Fibroblast of gingiva (primary cell): Measurements from ENCODE around the gene SBF1.
"Not testable (repeated sequence)": the region's sequence is repeated elsewhere in the genome, so short reads cannot be mapped to it uniquely, and the experiment has no call there.

ENCODE experiments used
- DNase-seq: peaks from one replicate; pipeline ENCODE4 v3.0.0-alpha.2; 2011; ENCODE audit warnings: low read depth

SBF1 gene

DNA sequence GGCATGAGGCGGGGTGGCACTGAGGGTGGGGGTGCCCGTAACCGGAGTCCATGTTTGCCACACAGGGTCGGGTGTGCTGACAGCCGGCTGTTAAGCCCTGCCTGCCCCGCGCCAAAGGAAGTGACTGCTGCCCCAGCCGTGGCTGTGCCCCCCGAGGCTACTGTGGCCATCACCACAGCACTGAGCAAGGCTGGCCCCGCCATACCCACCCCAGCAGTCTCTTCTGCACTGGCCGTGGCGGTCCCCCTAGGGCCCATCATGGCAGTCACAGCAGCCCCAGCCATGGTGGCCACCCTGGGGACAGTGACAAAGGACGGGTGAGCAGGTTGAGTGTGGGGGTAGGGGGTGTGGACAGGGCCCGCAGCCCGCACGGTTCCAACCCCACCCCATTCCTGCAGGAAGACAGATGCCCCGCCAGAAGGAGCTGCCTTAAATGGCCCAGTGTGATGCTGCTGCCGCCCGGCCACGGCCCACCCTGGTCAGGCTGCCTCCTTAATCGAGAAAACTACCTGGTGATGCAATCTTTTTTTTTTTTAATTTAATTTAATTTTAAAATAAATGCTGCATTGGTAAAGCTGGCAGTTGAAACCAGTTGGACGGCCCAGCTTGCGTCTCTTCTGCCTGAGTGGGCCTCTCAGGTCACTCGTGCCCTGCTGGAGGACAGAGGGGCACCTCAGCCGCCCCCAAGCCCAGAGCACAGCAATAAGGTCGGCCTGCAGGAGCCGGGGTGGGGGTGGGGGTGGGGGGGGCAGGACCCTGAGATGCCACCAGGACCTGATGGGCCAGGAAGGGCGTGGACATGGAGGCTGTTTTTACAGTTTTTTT lies 30.8 kb downstream of the SBF1 start:
- DNase-seq: no peak

DNA sequence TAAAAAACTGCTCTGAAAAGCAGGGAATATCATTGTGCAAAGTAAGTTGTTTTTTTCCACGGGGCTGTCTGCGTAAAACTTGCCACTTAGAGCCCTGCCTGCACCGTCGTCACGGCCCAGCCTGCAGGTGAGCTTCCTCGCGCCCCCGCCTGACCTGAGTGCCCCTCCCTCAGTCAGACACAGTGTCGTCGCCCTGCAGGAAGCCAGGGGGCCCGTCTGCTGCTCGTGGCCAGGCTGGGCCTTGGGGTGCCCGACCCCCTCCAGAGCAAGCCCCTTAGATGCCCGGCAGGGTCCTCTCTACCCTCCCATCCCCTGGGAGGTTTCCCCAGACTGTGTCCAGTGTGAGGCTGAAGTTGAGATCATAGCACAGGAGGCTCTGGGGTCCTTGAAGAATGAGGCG lies 31.6 kb downstream of the SBF1 start:
- DNase-seq: no peak

DNA sequence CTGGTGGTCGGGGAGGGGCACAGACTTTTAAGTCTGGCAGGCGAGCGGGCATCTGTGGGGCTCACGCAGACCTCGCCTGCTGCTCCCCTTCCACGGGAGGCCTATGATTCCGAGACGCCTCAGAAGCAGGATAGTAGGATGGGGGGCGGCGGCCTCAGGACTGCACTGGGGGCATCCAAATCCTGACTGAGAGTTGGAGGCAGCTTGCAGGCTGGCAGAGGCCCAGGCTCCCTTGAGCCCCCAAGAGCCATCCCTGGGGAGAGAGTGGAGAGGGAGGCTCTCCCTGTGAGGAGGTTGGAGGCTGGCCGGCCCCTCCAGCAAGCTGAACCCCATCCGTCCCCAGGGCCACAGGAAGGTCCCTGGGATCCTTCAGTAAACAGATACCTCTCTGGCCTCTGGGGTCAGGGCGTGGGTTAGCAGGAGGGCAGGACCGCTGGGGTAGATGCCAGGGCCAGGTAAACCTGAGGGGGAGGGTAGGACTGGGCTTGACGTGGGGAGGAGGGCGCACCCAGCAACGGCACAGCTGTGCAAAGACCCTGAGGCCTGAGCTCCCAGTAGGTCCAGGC lies 33.3 kb downstream of the SBF1 start:
- no peak for DNase-seq

DNA sequence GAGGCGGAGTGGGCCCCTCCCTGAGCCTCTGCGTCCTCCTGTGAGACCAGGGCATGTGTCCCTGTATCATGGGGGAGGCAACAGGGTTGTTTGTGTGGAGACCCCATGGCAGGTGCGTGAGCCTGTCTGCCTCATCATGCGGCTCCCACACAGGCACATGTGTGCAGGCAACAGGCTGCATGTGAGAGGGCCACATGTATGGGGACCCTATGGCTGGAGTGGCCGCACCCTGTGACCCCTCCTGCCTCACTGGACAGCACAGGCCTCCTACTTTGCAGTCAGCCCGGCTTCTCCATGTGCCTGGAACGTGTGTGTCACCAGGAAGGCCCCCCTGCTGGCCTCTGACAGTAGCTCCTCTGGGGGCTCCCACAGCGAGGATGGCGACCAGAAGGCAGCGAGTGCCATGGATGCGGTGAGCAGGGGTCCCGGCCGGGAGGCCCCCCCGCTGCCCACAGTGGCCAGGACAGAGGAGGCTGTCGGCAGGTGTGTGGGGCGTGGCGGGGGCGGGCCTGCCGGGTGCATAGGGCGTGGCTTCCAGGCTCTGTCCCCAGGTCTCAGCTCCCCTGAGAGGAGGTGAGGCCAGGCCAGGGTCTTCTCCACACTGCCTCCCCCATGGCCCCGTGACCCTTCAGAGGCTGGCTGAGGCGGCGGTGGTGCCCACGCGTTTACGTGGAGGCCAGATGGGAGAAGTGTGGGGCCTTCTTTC lies 34.1 kb downstream of the SBF1 start:
- DNase-seq: no peak

DNA sequence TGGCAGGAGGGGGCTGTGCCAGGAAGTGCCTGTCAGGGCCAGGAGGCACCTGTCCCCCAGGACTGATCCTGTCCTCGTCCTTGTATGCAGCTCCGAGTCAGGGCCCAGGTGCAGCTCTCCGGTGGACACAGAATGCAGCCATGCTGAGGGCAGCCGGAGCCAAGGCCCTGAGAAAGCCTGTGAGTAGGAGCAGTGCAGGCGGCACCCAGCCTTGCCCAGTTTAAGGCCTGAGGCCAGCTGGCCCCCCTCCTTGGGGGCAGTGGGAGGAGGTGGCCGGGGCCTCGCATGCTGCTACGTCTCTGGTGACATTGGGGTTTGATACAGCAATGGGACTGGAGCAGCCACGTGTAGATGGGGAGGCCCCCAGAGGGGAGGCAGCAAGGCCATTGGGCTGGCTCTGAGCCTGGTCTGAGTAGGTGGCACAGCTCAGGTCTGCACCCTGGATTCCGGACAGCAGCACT lies 34.9 kb downstream of the SBF1 start:
- no peak for DNase-seq

DNA sequence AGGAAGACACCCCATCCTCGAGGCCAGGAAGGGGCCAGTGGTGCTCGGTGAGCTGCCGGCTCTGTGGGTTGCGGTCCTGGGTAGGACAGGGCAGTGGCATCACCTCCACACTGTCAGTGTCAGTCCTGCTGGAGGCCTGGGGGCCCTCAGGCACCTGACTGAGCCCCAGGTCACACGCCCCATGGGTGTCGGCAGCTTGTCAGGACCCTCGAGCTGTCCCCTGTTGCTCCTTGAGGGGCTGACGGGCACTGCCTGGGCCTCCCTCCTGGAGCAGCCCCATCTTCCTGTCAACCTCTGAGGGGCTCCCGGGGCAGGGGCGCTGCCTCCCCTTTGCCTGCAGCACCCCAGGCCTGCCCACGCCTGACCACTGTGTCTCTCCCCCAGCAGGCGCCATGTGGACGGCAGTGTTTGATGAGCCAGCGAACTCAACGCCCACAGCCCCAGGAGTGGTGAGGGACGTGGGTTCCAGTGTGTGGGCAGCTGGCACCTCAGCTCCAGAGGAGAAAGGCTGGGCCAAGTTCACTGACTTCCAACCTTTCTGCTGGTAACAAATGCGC lies 35.4 kb downstream of the SBF1 start:
- DNase-seq: no peak

DNA sequence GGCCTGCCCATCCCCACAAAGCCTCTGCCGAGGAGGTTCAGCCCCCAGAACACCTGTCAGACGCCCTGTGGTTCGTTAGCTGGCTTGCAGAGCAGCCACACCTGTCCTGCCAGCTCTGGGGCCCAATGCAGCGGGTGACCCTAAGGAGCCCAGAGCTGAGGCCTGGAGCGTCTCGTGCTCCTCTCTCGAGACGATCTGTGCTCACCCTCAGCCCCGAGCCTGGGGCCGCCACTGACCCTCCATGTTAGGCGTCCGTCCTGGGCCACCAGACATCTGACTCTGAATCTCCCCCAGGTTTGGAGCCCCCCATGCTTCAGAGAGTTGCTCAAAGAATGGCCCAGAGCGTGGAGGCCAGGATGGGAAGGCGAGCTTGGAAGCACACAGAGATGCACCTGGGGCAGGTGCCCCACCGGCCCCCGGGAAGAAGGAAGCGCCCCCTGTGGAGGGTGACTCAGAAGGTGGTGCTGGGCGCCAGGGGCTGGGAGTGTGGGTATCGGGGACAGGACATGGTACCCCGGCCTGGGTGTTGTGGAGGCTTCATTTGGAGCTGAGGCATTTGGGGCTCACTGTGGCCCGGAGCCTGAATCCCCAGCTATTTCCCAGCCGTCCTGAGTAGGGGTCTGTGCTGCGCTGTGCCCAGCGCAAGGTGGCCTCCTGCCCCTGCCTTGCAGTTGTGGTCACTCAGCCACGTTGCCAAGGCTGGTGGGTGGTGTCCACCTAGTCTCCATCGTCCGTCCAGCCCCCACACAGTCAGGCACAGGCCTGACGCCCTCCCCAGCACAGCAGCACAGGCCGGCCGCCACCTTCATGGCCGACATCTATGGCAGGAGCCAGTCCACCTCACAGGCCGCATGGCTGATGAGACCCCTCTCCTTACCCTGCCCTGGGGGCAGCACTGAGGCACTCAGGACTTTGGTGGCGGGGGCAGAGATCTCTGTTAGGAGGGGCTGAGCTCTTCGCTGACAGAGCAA lies 36.2 kb downstream of the SBF1 start:
- no peak for DNase-seq

DNA sequence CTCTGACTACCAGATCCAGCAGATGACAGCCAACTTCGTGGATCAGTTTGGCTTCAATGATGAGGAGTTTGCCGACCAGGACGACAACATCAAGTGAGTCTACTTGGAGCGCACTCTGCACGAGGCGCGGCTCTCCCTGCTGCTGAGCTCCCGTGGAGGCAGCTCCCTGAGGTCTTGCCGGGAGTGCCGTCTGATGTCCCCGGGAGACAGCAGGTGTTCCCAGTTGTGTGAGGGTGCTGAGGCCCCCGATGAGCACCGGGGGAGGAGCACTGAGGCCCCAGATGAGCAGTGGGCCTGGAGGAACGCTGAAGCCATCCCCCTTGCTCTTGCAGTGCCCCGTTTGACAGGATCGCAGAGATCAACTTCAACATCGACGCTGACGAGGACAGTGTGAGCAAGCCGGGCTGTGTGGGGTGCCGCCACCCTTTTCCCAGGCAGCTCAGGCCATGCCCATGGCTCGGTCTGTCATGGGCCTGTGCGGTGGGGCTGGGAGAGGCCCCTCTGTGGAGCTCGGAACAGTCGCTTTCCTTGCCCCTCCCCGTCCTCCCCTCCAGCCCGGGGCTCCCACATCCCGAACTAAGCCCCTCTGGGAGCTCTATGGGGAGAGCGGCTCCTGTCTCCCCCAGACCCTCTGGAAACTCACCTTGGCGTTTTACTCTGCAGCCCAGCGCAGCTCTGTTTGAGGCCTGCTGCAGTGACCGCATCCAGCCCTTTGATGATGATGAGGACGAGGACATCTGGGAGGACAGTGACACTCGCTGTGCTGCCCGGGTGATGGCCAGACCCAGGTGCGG lies 37.1 kb downstream of the SBF1 start:
- DNase-seq: no peak

DNA sequence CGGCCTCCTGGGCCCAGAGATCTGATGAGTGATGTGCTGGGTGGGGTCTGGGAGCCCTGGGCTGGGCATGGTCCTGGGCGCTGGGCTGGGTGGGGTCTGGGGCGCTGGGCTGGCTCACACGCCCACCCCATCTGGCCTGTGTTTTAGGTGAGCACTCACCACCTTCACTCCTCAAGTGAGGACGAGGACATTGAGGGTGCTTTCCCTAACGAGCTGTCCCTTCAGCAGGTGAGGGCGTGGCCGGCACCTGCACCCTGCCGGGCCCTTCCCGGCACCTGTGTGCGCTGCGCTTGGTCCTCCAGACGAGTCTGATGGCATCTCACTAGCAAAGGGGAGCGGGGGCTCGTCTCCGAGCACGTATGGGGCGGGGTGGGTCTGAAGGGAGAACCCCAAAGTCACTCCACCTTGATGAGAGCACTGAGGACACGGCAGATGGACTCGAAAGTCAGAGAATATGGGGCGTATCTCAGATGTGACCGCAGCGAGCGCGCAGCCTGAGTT lies 37.9 kb downstream of the SBF1 start:
- DNase-seq: no peak

DNA sequence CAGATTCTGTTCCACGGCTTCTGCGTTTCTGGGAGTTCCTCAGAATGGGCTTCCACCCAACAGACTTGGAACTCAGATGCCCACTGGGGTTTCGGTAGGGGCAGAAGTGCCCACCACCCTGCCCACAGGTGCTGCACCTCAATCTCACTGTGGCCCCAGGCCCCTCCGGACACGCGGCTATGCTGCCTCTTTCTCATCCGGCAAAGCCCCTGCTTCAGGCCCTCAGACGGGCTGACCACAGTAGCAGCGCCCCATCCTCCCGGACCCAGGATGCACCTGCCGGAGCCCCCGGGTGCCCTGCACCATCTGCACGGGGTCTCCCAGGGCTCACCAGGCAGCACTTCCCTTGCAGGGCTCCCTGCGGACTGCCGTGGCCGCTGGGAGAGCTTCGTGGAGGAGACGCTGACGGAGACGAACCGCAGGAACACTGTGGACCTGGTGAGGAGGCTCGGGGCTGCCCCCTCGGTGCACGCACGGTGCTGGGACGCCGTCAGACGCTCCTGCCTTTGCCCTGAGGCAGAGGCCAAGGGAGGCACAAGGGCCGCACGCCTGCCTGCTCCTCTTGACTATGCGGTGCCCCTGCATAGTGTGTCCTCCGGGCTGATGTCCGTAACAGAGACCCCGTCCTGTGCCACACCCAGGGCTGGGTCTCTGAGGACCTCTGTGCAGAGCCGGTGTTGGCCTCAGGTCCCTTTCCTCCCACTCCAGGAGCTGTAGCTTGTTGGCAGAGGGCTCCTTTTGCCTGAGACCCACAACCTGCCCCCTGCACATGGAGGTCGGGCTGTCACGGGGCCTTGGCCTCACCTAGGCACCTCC lies 38.6 kb downstream of the SBF1 start:
- no peak for DNase-seq

DNA sequence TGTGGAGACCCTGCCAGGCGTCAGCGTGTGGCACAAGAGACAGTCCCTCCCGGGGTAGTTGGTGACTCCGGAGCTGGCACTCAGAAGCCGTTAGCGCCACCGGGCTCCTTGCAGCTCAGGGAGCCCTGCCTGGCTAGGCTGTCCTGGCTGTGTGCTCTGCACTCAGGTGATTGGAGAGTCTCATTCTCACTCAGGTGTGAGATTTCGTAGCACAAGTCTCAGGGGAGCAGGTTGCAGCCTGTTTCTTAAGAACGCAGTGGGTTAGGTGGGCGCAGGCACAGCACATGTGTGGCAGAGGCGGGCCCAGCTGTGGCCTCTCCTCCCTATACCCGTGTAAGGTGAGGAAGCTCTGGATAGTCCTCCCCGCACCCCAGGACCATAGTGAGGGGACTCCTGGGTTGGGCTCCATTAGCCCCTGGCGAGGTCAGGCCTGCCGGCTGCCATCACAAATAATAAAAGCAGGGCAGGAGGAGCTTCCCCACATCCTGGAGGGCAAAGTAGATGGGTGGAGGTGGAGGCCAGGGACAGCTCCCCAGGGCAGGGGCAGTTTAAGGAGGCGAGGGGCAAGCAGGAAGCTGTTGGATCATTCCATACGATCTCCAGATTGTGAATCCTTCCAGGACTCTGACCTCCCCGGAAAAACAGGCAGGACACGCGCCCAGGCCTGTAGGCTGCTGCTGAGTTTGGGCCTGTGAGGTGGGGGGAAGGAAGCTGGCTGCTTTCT lies 39.4 kb downstream of the SBF1 start:
- DNase-seq: no peak

DNA sequence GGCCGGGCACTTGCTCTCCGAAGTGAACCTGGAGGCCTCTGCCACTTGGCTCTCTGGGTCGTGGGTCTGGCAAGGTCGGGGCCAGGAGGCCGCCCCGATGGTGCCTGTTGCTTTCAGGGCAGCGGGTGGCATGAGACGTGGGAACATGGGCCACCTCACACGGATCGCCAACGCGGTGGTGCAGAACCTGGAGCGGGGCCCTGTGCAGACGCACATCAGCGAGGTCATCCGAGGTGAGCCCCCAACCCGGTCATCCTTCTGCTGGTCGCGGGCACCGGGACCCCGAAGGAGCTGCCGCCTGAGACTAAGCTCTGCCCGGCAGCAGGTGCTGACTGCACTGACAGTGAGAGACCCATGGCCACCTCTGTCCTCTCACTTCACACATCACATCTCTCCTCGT lies 40.0 kb downstream of the SBF1 start:
- DNase-seq: no peak

DNA sequence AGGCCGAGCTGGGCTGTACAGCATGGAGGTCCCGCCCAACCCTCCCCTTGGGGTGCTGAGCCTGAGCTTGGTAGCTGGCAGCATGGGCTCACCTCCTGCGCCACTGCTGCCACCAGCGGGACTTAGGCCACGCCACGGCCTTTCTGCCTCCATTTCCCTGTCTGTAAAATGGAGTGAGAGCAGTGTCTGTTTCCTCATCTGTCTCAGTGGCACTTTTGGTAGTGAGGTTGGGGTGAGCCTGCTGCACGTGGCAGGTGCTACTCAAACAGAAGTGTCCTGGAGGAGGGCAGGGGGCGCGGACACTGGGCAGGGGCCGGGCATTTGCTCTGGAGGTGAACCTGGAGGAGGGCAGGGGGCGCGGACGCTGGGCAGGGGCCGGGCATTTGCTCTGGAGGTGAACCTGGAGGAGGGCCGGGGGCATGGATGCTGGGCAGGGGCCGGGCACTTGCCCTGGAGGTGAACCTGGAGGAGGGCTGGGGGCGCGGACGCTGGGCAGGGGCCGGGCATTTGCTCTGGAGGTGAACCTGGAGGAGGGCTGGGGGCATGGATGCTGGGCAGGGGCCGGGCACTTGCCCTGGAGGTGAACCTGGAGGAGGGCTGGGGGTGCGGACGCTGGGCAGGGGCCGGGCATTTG lies 41.8 kb downstream of the SBF1 start:
- DNase-seq: not testable (repeated sequence)

DNA sequence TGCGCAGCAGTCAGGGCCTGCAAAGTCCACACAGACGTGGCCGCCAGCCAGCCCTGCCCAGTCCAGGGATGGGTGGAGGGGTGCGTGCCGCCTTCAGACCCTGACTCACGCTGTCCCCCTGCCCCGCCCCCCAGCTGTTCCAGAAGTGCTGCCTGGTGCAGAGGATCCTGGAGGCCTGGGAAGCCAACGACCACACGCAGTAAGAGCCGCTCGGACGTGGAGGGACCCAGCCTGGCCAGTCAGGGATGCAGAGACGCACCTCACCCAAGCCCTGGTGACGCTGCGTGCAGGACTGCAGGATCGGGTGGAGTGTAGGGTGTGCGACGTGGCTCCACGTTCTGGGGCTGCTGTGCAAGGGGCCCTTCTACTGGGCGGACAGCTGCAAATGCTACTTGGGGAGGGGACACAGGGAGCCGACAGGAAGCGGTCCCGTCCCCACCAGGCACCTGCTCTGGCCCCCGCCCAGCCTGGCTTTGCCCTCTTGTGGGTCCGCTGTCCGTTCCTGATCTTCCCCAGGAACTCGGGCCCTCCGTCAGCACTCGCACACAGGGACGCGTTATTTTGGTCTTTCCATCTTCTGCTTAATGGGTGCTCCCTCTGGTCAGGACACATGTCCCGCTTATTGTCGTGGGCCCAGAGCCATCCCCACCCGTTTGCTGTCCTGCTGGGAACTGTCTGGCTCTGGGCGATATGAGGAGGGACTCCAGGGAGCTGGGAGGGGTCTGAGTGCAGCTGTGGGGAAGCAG lies 42.5 kb downstream of the SBF1 start:
- DNase-seq: no peak

DNA sequence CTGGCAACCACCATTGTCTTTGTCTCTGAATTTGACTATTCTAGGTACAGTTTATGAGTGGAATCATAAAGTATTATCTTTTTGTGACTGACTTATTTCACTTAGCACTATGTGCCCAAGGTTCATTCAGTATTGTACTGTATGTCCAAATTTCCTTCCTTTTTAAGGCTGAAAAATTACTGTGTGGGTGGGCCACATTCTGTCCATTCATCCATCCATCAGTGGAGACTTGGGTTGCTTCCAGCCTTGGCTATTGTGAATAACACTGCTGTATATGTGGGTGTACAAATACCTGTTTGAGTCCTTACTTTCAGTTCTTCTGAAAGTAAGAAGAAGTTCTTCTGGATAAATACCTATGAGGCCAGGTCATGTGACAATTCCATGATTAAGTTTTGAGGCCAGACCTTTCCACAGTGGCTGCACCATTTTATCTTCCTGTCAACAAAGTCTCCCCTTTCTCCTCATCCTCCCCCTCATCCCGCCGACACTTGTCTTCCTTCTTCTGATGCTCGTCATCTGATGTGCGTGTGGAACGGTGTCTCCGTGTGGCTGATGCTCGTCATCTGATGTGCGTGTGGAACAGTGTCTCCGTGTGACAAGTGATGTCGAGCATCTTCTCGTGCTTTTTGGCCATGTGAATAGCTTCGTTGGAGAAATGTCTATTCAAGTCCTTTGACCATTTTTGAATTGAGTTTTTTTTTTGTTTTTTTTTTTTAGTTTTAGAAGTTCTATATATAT lies 49.5 kb downstream of the SBF1 start:
- no peak for DNase-seq

DNA sequence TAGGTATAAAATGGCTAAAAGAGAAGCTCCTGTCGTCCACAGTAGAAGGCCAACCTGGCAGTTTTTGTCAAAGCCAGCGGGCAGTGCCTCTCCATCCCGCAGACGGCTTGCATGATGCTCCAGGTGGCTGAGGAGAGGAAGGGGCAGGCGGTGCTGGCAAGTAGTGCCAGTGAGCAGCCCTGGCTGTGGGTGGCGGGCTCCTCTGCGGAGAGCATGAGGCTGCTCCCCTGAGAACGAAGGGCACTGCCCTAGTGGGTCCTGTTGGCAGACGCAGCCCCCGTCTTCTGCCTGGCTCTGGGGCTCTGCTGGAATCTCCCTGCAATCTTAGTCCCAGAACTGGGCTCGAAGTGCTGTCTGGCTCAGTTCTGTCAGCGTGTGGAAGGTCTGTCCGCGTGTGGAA lies 50.9 kb downstream of the SBF1 start:
- no peak for DNase-seq
